GDM1 (cell line): ENCODE results near the gene SLC35G1.

Source experiments
- DNase-seq: peaks from one replicate; lab custom pipeline; 2025; lab: John Stamatoyannopoulos, UW

Gene SLC35G1

GRCh38 chr10:93876381-93876780, 17.4 kb upstream of the SLC35G1 start:
- no peak for DNase-seq

- no peak for DNase-seq
Measured at GRCh38 chr10:93879273-93879672, 14.5 kb upstream of the SLC35G1 start.

- no peak for DNase-seq
Measured at GRCh38 chr10:93894516-93895378, 969 bp downstream of the SLC35G1 start.

- DNase-seq = no peak
Measured at GRCh38 chr10:93897070-93897780, 3.4 kb downstream of the SLC35G1 start.

- DNase-seq = no peak
Measured at GRCh38 chr10:93899109-93899508, 5.3 kb downstream of the SLC35G1 start.

- DNase-seq = no peak
Measured at GRCh38 chr10:93903051-93903450, 9.3 kb downstream of the SLC35G1 start.

- no peak for DNase-seq
Measured at GRCh38 chr10:93904901-93905300, 11.1 kb downstream of the SLC35G1 start.

- no peak for DNase-seq
Measured at GRCh38 chr10:93907059-93907458, 13.3 kb downstream of the SLC35G1 start.

GRCh38 chr10:93911866-93912265, 18.1 kb downstream of the SLC35G1 start:
- no peak for DNase-seq

- no peak for DNase-seq
Measured at GRCh38 chr10:93912444-93912843, 18.7 kb downstream of the SLC35G1 start.

GRCh38 chr10:93913706-93914105, 19.9 kb downstream of the SLC35G1 start:
- DNase-seq = no peak

GRCh38 chr10:93915598-93915997, 21.8 kb downstream of the SLC35G1 start:
- DNase-seq = no peak

GRCh38 chr10:93916257-93917063, 22.7 kb downstream of the SLC35G1 start:
- no peak for DNase-seq

GRCh38 chr10:93917064-93917391, 23.2 kb downstream of the SLC35G1 start:
- DNase-seq = no peak

- no peak for DNase-seq
Measured at GRCh38 chr10:93917821-93918220, 24.0 kb downstream of the SLC35G1 start.

GRCh38 chr10:93921338-93921737, 27.6 kb downstream of the SLC35G1 start:
- no peak for DNase-seq

GRCh38 chr10:93926613-93927012, 32.8 kb downstream of the SLC35G1 start:
- DNase-seq = no peak

GRCh38 chr10:93938140-93938539, 44.4 kb downstream of the SLC35G1 start:
- DNase-seq = no peak

GRCh38 chr10:93940881-93941280, 47.1 kb downstream of the SLC35G1 start:
- no peak for DNase-seq

- DNase-seq = no peak
Measured at GRCh38 chr10:93941606-93942005, 47.8 kb downstream of the SLC35G1 start.

- DNase-seq = no peak
Measured at GRCh38 chr10:93945819-93946218, 52.0 kb downstream of the SLC35G1 start.

- no peak for DNase-seq
Measured at GRCh38 chr10:93947055-93947454, 53.3 kb downstream of the SLC35G1 start.

- DNase-seq = no peak
Measured at GRCh38 chr10:93947524-93947923, 53.7 kb downstream of the SLC35G1 start.
